Spleen (tissue), 7 donors: ENCODE data around the gene FOXP1.

Experiments used
- CTCF ChIP-seq, 11 experiments: fragments of 200-600 bp in 7 of 11; fragments of 450-650 bp in 4 of 11; sonication (generic) in 4 of 11; IDR thresholded peaks in 8 of 11; conservative IDR thresholded peaks in 3 of 11; 1 replicate in 7 of 11; 2 replicates in 4 of 11; pipeline versions ENCODE4 v1.4.0 to v1.8.0; 2016 to 2021; ENCODE audit warnings: antibody characterized with exemption in 11 of 11, inconsistent platforms in 4 of 11, mild to moderate bottlenecking in 1 of 11
- POLR2A ChIP-seq, 3 donors: fragments of 450-650 bp; IDR thresholded peaks; one replicate each; pipeline ENCODE4 v1.5.1; 2017; ENCODE audit warnings: antibody characterized with exemption in 3 of 3, mild to moderate bottlenecking in 1 of 3
- POLR2AphosphoS5 ChIP-seq, 3 donors: sonication (generic); formaldehyde crosslinking; IDR thresholded peaks; one replicate each; pipeline ENCODE4 v1.5.1; 2017; ENCODE audit warnings: antibody characterized with exemption in 3 of 3
- donor health status: DM: no; HTN: no; CAD: no; lungs with moderate emphysema.
- donor health status: DM: no; HTN: no; CAD: no.
- donor health status: DM: no; HTN: no; CAD: no.

DNA sequence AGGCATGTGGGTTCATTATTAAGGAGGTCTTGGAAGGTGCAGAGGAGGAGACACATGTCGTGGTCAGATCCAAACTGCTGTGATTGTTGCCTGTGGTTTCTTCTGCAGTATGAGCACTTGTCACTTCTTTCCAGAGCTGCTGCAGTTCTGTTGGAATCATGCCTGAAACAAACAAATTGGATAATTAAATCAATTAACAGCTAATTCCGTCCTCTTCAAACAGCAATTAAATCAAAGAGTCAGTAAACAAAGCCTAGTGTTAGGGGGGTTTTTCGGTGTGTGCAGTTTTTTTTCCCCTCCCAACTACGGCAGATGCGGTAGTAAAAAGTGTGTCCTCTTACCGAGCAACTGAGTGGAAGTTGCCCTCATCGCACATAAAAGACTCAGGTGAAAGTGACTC is 542.2 kb downstream of the FOXP1 start:
- no peak for TF ChIP-seq CTCF (IDR thresholded peaks at IDR 0.05 in 8 of 11, conservative IDR thresholded peaks at IDR 0.05 in 3 of 11)
- TF ChIP-seq POLR2A (IDR thresholded peaks at IDR 0.05): no peak
- no peak for TF ChIP-seq POLR2AphosphoS5 (IDR thresholded peaks at IDR 0.05)
